ENCODE results near the gene IER5.

- TF ChIP-seq CTCF (IDR thresholded peaks at IDR 0.05) = no peak
- no peak for TF ChIP-seq EP300 (IDR thresholded peaks at IDR 0.05)
- no peak for TF ChIP-seq POLR2A (IDR thresholded peaks at IDR 0.05)
- TF ChIP-seq POLR2AphosphoS5 (IDR thresholded peaks at IDR 0.05) = no peak
These were observed 37.6 kb upstream of the IER5 start for GRCh38 chr1:181050922-181051321.

All from gastroesophageal sphincter (tissue), 3 donors.